Kidney (tissue), 14 donors: ENCODE data around the gene RNF123. TPM values are rescaled to one million over a fixed set of nuclear protein-coding genes. Genes with fewer than 3 reads are reported as not detected.

Source experiments
- DNase-seq, 5 donors: peaks; one replicate each; pipeline ENCODE4 v3.0.0-alpha.2; 2013 to 2020
- FAIRE-seq: peaks from 2 replicates; lab custom pipeline; 2012; peaks lifted over from hg19 to GRCh38; lab: Jason Lieb, UNC
- H3K27ac ChIP-seq, 2 donors: one replicate each; pipeline ENCODE4 v1.7.0; 2013; ENCODE audit warnings: low read depth in 2 of 2, low read length in 2 of 2, inconsistent platforms in 1 of 2
- H3K27me3 ChIP-seq: one replicate; pipeline ENCODE4 v1.7.1; 2013; ENCODE audit warnings: low read length, inconsistent platforms; ENCODE audit not compliant: control insufficient read depth, insufficient read depth
- H3K36me3 ChIP-seq, 3 donors: one replicate each; pipeline versions ENCODE4 v1.7.0 to v1.7.1; 2013; ENCODE audit warnings: low read length in 3 of 3, control low read depth in 1 of 3, inconsistent platforms in 1 of 3; ENCODE audit not compliant: insufficient read depth in 3 of 3, control insufficient read depth in 2 of 3
- H3K4me1 ChIP-seq, 3 donors: one replicate each; pipeline versions ENCODE4 v1.7.0 to v1.7.1; 2013; ENCODE audit warnings: low read length in 3 of 3, inconsistent platforms in 1 of 3, low read depth in 1 of 3; ENCODE audit not compliant: control insufficient read depth in 2 of 3, insufficient read depth in 2 of 3
- H3K4me3 ChIP-seq, 3 donors: one replicate each; pipeline versions ENCODE4 v1.7.0 to v1.8.1; 2013; ENCODE audit warnings: low read length in 3 of 3, control low read depth in 1 of 3, inconsistent platforms in 1 of 3
- H3K9ac ChIP-seq, 3 donors: one replicate each; pipeline versions ENCODE4 v1.7.0 to v1.7.1; 2013; ENCODE audit warnings: low read length in 3 of 3, control low read depth in 1 of 3, inconsistent platforms in 1 of 3
- H3K9me3 ChIP-seq, 3 donors: one replicate each; pipeline versions ENCODE4 v1.7.0 to v1.7.1; 2013; ENCODE audit warnings: low read length in 3 of 3, control low read depth in 1 of 3, inconsistent platforms in 1 of 3; ENCODE audit not compliant: control insufficient read depth in 2 of 3, insufficient read depth in 1 of 3
- CTCF ChIP-seq: IDR thresholded peaks from 3 replicates; pipeline ENCODE4 v1.5.1; 2012; ENCODE audit warnings: mild to moderate bottlenecking, moderate library complexity, borderline replicate concordance; ENCODE audit not compliant: insufficient read depth; ENCODE audit errors: extremely low read depth
- intact Hi-C: fragments of 100-400 bp; cut with DNase I; formaldehyde crosslinking; loops from one replicate; pipeline ENCODE4 v1.11.1; 2022
- polyA plus RNA-seq: library from polyadenylated mRNA; stranded (reverse); fragments of 350-450 nt; fragmentation: Illumina TruSeq; extraction: RNeasy Lipid Tissue Mini Kit (QIAGEN cat#74804); gene quantifications from one replicate; pipeline ENCODE4 v1.2.3, GENCODE V29; 2014; ENCODE audit warnings: low read depth, low replicate concordance; ENCODE audit not compliant: insufficient read depth
- total RNA-seq: library from RNA; stranded (reverse); fragmentation: NEBNext Ultra II Directional; extraction: Animal tissue kit (Norgen Biotek cat#: 25700); gene quantifications from one replicate; pipeline ENCODE4 v1.2.1, GENCODE V29; 2021
- donor health status: control.
- donor health status: control.
- donor health status: control.
- donor health status: control.
- donor health status: control.
- donor health status: DM: yes; HTN: yes; CAD: no.
- donor health status: Normal renal cell carcinoma (clear cell type).

Gene RNF123
- total and polyA plus RNA-seq, 2 donors from 2014 or later = 41.7 to 43.7 TPM

GRCh38 chr3:49671291-49672288, 17.8 kb upstream of the RNF123 start:
- Histone ChIP-seq H3K27ac (peak overlapping the region in 1 of 2 donors; percentile 16), H3K27me3 (no peaks in the 10 kb centered on the region), H3K9ac (no peak overlapping the region), H3K9me3 (no peaks in the 10 kb centered on the region), H3K36me3 (peaks cover 2 to 7% (median 4%) of the 10 kb centered on the region in 3 donors), H3K4me1 (peaks cover 2 to 27% (median 26%) of the 10 kb centered on the region in 3 donors), H3K4me3 (no peak overlapping the region)
- FAIRE-seq (no peak), DNase-seq (peak; percentile 76 to 87 (median 85))
- intact Hi-C loops = no loop called here
- peak; percentile 91 for TF ChIP-seq CTCF

- peaks cover 4 to 23% (median 9%) of the 10 kb centered on the region in 3 donors for H3K36me3 ChIP-seq
- H3K4me3 ChIP-seq = peak overlapping the region; percentile 63 to 82 (median 75)
- peak overlapping the region in 1 of 3 donors; percentile 71 for H3K9ac ChIP-seq
- TF ChIP-seq CTCF = no peak
- H3K4me1 ChIP-seq = peaks cover 2 to 35% (median 31%) of the 10 kb centered on the region in 3 donors
- no peak for FAIRE-seq
- H3K9me3 ChIP-seq = no peaks in the 10 kb centered on the region
- peak in 2 of 5 donors; percentile 21 to 32 for DNase-seq
- intact Hi-C loops = no loop called here
- H3K27me3 ChIP-seq = no peaks in the 10 kb centered on the region
- peak overlapping the region; percentile 85 to 93 for H3K27ac ChIP-seq
These were observed 16.1 kb upstream of the RNF123 start for GRCh38 chr3:49673121-49673714.

- H3K9me3 ChIP-seq = no peaks in the 10 kb centered on the region
- peak within 1 kb of the TSS; percentile 13 to 82 (median 45) for H3K9ac ChIP-seq
- peaks cover 2 to 35% (median 31%) of the 10 kb centered on the region in 3 donors for H3K4me1 ChIP-seq
- H3K27ac ChIP-seq = peak within 1 kb of the TSS; percentile 85 to 93
- peak within 1 kb of the TSS; percentile 63 to 82 (median 75) for H3K4me3 ChIP-seq
- no peak for TF ChIP-seq CTCF
- intact Hi-C loops = no loop called here
- H3K27me3 ChIP-seq = no peaks in the 10 kb centered on the region
- H3K36me3 ChIP-seq = peaks cover 4 to 30% (median 9%) of the 10 kb centered on the region in 3 donors
- no peak for FAIRE-seq
- peak; percentile 97 to 99 (median 98) for DNase-seq
These were observed 15.5 kb upstream of the RNF123 start, which contains the start of gene APEH for GRCh38 chr3:49673715-49674496. Gene APEH, plus strand, starts transcription at chr3:49674351. Its CDS starts 51 bp downstream, at chr3:49674402.
